Adrenal gland (tissue), 12 donors: ENCODE data around the gene DDX5. TPM values are rescaled to one million over a fixed set of nuclear protein-coding genes. Genes with fewer than 3 reads are reported as not detected.
A peak's percentile ranks its signal among the peaks of the same experiment; 100 is the strongest.
"Not testable (repeated sequence)": the region's sequence is repeated elsewhere in the genome, so short reads cannot be mapped to it uniquely, and the experiment has no call there.

Source experiments
- DNase-seq, 7 donors: peaks; one replicate each; pipeline ENCODE4 v3.0.0-alpha.2; 2019 to 2020
- H3K27ac ChIP-seq, 5 donors: fragments of 200-600 bp; sonication (generic) in 4 of 5; 1 replicate in 3 of 5; 2 replicates in 2 of 5; pipeline versions ENCODE4 v1.5.1 to v1.8.0; 2016 to 2020; ENCODE audit warnings: mild to moderate bottlenecking in 1 of 5
- H3K27me3 ChIP-seq: fragments of 200-600 bp; 2 replicates; pipeline ENCODE4 v1.8.0; 2021
- H3K36me3 ChIP-seq, 2 donors: fragments of 200-600 bp; replicated peaks in 1 of 2; 1 replicate in 1 of 2; 2 replicates in 1 of 2; pipeline versions ENCODE4 v1.5.1 to v1.8.0; 2018 to 2022
- H3K4me1 ChIP-seq, 2 donors: fragments of 200-600 bp; replicated peaks in 1 of 2; 1 replicate in 1 of 2; 2 replicates in 1 of 2; pipeline versions ENCODE4 v1.5.1 to v1.8.0; 2018 to 2021
- H3K4me3 ChIP-seq, 4 donors: fragments of 200-600 bp; sonication (generic) in 3 of 4; one replicate each; pipeline ENCODE4 v1.5.1; 2016 to 2018
- H3K9me3 ChIP-seq, 3 donors: fragments of 200-600 bp; sonication (generic) in 1 of 3; replicated peaks in 1 of 3; 1 replicate in 2 of 3; 2 replicates in 1 of 3; pipeline versions ENCODE4 v1.5.1 to v1.8.0; 2016 to 2021
- POLR2A ChIP-seq, 2 donors: fragments of 450-650 bp; IDR thresholded peaks; one replicate each; pipeline ENCODE4 v1.6.1; 2017; ENCODE audit warnings: antibody characterized with exemption in 2 of 2, mild to moderate bottlenecking in 2 of 2, moderate library complexity in 1 of 2
- WGBS, 4 donors: extraction: QIAGEN DNeasy Blood & Tissue Kit in 2 of 4; methylation state at CpG; one replicate each; pipeline versions ENCODE4 v1.1.5 to v1.1.7; 2013 to 2017; 5-methylcytosine and 5-hydroxymethylcytosine counted together
- intact Hi-C, 2 donors: fragments of 100-400 bp; cut with DNase I; formaldehyde crosslinking; loops; one replicate each; pipeline versions ENCODE4 v1.14.1 to v1.15.0; 2022 to 2023
- polyA plus RNA-seq, 3 donors: library from polyadenylated mRNA; stranded (reverse); fragments of 200-250 nt in 2 of 3; fragments of 350-450 nt in 1 of 3; fragmentation: Illumina TruSeq in 1 of 3; extraction: RNeasy Lipid Tissue Mini Kit (QIAGEN cat#74804) in 1 of 3; gene quantifications; one replicate each; pipeline ENCODE4 v1.2.3, GENCODE V29; 2013 to 2014
- total RNA-seq, 9 donors: library from RNA; depleted of rRNA in 4 of 9; stranded (reverse); fragments of >200 nt in 4 of 9; fragments of 120-200 nt in 1 of 9; fragmentation: NEBNext Ultra II Directional in 1 of 9; extraction: Animal tissue kit (Norgen Biotek cat#: 25700) in 1 of 9; gene quantifications; one replicate each; pipeline versions ENCODE4 v1.1.0 to v1.2.4, GENCODE V29; 2013 to 2023
- TF ChIP-seq, protein P1 (sequence below), 6 experiments: fragments of 450-650 bp in 4 of 6; fragments of 200-600 bp in 2 of 6; sonication (generic) in 1 of 6; IDR thresholded peaks; 1 replicate in 5 of 6; 2 replicates in 1 of 6; pipeline versions ENCODE4 v1.5.1 to v1.8.0; 2016 to 2021; ENCODE audit warnings: antibody characterized with exemption in 6 of 6, mild to moderate bottlenecking in 2 of 6, moderate library complexity in 1 of 6
- donor health status: healthy with polysubstance abuse.
- donor health status: Bipolar disorder and iron deficiency.
- donor health status: DM: yes; HTN: yes; CAD: no.
- donor health status: DM: no; HTN: no; CAD: no.
- donor health status: DM: no; HTN: no; CAD: no.
- donor health status: DM: yes; HTN: yes; CAD: no.

DDX5 gene
- total and polyA plus RNA-seq, 12 donors = 315 to 1,846 (median 953) TPM

DNA sequence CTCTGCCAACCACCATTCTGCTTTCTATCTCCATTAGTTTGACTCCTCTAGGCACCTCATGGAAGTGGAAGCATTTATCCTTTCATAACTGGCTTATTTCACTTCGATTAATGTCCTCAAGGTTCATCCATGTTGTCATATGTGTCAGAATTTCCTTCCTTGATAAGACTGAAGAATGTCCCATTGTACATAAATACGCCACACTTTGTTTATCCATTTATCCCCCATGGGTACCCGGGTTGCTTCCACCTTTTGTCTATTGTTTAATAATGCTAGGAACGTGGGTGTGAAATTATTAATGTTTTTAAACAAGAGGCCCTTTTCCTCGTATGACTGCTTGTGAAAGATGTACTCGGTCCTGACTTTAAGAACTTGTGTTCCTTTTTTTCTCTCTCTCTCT lies 44.3 kb downstream of the DDX5 start:
- Histone ChIP-seq H3K4me3 (no peak overlapping the region), H3K36me3 (no peaks in the 10 kb centered on the region), H3K4me1 (no peaks in the 10 kb centered on the region), H3K27me3 (no peaks in the 10 kb centered on the region), H3K27ac (no peak overlapping the region), H3K9me3 (no peaks in the 10 kb centered on the region)
- intact Hi-C loops = no loop called here
- TF ChIP-seq, protein P1, sequence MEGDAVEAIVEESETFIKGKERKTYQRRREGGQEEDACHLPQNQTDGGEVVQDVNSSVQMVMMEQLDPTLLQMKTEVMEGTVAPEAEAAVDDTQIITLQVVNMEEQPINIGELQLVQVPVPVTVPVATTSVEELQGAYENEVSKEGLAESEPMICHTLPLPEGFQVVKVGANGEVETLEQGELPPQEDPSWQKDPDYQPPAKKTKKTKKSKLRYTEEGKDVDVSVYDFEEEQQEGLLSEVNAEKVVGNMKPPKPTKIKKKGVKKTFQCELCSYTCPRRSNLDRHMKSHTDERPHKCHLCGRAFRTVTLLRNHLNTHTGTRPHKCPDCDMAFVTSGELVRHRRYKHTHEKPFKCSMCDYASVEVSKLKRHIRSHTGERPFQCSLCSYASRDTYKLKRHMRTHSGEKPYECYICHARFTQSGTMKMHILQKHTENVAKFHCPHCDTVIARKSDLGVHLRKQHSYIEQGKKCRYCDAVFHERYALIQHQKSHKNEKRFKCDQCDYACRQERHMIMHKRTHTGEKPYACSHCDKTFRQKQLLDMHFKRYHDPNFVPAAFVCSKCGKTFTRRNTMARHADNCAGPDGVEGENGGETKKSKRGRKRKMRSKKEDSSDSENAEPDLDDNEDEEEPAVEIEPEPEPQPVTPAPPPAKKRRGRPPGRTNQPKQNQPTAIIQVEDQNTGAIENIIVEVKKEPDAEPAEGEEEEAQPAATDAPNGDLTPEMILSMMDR (IDR thresholded peaks at IDR 0.05) = no peak
- no peak for DNase-seq
- 69 to 84% (median 75%) methylated on average over 6 of the region's 6 CpGs for WGBS, 4 donors

DNA sequence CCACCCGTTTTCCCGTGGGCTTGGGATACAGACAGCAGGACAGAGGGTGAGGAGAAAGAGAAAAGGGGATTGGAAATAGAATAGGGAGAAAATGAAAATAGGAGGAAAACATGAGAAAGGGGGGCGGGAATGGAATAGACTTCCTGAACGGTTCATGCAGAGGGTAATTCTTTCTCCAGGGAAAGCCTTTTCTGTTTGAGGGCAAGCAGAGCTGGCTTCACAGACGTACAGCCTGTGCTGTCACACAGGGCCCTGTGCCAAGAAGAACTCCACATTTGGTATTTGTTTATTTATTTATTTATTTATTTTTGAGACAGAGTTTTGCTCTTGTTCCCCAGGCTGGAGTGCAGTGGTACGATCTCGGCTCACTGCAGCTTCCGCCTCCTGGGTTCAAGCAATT lies 45.1 kb downstream of the DDX5 start:
- DNase-seq = peak in 4 of 7 donors; percentile 13 to 53 (median 24)
- Histone ChIP-seq H3K27me3 (no peaks in the 10 kb centered on the region), H3K36me3 (no peaks in the 10 kb centered on the region), H3K4me3 (no peak overlapping the region), H3K9me3 (no peaks in the 10 kb centered on the region), H3K27ac (no peak overlapping the region), H3K4me1 (no peaks in the 10 kb centered on the region)
- WGBS, 4 donors = 76 to 82% (median 80%) methylated on average over 8 of the region's 8 CpGs
- intact Hi-C loops = no loop called here
- TF ChIP-seq, protein P1 (IDR thresholded peaks at IDR 0.05) = no peak
- TF ChIP-seq POLR2A (IDR thresholded peaks at IDR 0.05) = no peak

DNA sequence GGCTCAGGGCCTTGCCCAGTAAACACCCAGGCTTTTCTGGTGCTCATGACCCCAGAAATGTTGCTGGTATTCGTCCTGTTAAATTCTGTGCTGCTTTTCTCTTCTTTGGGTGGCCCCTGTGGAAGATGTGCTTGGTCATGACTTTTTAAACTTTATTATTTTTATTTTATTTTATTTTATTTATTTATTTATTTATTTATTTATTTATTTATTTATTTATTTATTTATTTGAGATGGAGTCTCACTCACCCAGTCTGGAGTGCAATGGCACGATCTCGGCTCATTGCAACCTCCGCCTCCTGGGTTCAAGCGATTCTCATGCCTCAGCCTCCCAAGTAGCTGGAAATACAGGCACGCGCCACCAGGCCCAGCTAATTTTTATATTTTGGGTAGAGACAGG lies 46.3 kb downstream of the DDX5 start:
- H3K9me3 ChIP-seq, intact Hi-C loops, DNase-seq, H3K4me3 ChIP-seq, H3K36me3 ChIP-seq, H3K27ac ChIP-seq, H3K4me1 ChIP-seq, H3K27me3 ChIP-seq: not testable (repeated sequence)
- 91 to 96% (median 95%) methylated on average over 7 of the region's 7 CpGs for WGBS, 4 donors

DNA sequence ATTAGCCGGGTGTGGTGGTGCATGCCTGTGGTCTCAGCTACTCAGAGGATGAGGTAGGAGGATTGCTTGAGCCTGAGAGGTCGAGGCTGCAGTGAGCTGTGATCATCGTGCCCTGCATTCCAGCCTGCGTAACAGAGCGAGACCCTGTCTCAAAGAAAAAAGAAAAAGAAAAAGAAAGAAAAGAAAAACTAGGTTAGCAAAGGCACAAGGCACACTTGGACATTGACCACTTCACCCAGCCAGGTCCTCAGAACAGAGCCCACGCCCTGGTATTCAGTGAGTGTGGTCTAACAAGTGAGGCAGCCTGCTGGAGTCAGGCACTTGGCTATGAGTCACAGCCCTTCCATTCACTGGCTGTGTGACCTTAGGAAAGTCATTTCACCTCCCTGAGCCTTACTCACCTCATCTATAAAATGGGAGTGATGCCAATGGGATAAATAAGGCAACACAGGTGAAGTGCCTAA lies 46.8 kb downstream of the DDX5 start:
- 87 to 94% (median 90%) methylated on average over 6 of the region's 6 CpGs for WGBS, 4 donors
- DNase-seq = no peak
- TF ChIP-seq POLR2A (IDR thresholded peaks at IDR 0.05) = no peak
- TF ChIP-seq, protein P1 (IDR thresholded peaks at IDR 0.05) = no peak
- no peaks in the 10 kb centered on the region for H3K9me3 ChIP-seq
- H3K27me3 ChIP-seq = no peaks in the 10 kb centered on the region
- H3K4me3 ChIP-seq = no peak overlapping the region
- no peak overlapping the region for H3K27ac ChIP-seq
- H3K4me1 ChIP-seq = no peaks in the 10 kb centered on the region
- intact Hi-C loops = no loop called here
- H3K36me3 ChIP-seq = no peaks in the 10 kb centered on the region

DNA sequence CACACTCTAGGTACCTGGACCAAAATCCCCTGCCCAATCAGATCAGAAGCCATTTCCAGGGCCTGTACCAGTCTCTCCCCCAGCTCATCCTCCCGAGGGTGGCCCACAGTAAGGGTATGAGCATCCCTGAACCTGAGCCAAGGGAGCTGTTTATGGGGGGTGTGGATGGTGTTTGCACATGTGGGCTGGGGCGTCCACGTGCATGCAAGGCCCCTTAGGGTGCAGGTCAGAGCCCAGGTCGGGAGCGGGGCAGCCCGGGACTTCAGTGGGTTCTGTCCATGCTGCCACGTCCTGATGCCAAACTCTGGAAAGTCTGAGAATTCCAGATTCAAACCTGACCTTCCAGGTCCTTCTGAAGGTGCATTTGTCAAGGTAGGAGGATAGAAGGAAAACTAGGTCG lies 47.3 kb downstream of the DDX5 start:
- no peak overlapping the region for H3K4me3 ChIP-seq
- intact Hi-C loops = no loop called here
- H3K27me3 ChIP-seq = no peaks in the 10 kb centered on the region
- TF ChIP-seq, protein P1 (IDR thresholded peaks at IDR 0.05) = no peak
- no peak for TF ChIP-seq POLR2A (IDR thresholded peaks at IDR 0.05)
- H3K27ac ChIP-seq = no peak overlapping the region
- no peak for DNase-seq
- H3K4me1 ChIP-seq = no peaks in the 10 kb centered on the region
- no peaks in the 10 kb centered on the region for H3K36me3 ChIP-seq
- WGBS, 4 donors = 84 to 89% (median 88%) methylated on average over 3 to 8 of the region's 8 CpGs
- H3K9me3 ChIP-seq = no peaks in the 10 kb centered on the region
